ENCODE measurements around the gene MARCHF3. TPM values are rescaled to one million over a fixed set of nuclear protein-coding genes. Genes with fewer than 3 reads are reported as not detected.

Gene MARCHF3
- total RNA-seq, 1 donor from 2014 or later, result 35.7 TPM

GRCh38 chr5:126967808-126968466 is 62.4 kb downstream of the MARCHF3 start:
- Histone ChIP-seq H3K4me1 (peaks cover 56% of the 10 kb centered on the region), H3K27ac (replicated peaks) (no peak overlapping the region)
- intact Hi-C loops (cut with micrococcal nuclease), result no loop called here

GRCh38 chr5:126965487-126965886 is 64.9 kb downstream of the MARCHF3 start:
- Histone ChIP-seq H3K27me3 (ENCODE audit: low read depth) (no peaks in the 10 kb centered on the region), H3K36me3 (no peaks in the 10 kb centered on the region), H3K9me3 (replicated peaks) (no peaks in the 10 kb centered on the region), H3K4me1 (peaks cover 47% of the 10 kb centered on the region), H3K4me3 (no peak overlapping the region), H3K27ac (replicated peaks) (peak overlapping the region; percentile 50)
- no peak for TF ChIP-seq CTCF (IDR thresholded peaks at IDR 0.05; ENCODE audit: borderline replicate concordance)
- DNase-seq, result no peak
- intact Hi-C loops (cut with micrococcal nuclease), result no loop called here

More at GRCh38 chr5:126967808-126968466, 62.4 kb downstream of the MARCHF3 start:
- DNase-seq, result no peak
- Histone ChIP-seq H3K27me3 (ENCODE audit: low read depth) (no peaks in the 10 kb centered on the region), H3K36me3 (no peaks in the 10 kb centered on the region), H3K9me3 (replicated peaks) (no peaks in the 10 kb centered on the region), H3K4me3 (no peak overlapping the region)
- TF ChIP-seq CTCF (IDR thresholded peaks at IDR 0.05; ENCODE audit: borderline replicate concordance), result no peak

GRCh38 chr5:126965061-126965475 is 65.3 kb downstream of the MARCHF3 start:
- no peaks in the 10 kb centered on the region for H3K36me3 ChIP-seq
- H3K4me3 ChIP-seq, result no peak overlapping the region
- H3K4me1 ChIP-seq, result peaks cover 42% of the 10 kb centered on the region
- DNase-seq, result no peak
- peak overlapping the region; percentile 50 for H3K27ac ChIP-seq (replicated peaks)
- intact Hi-C loops (cut with micrococcal nuclease), result no loop called here
- no peaks in the 10 kb centered on the region for H3K9me3 ChIP-seq (replicated peaks)
- H3K27me3 ChIP-seq (ENCODE audit: low read depth), result no peaks in the 10 kb centered on the region
- no peak for TF ChIP-seq CTCF (IDR thresholded peaks at IDR 0.05; ENCODE audit: borderline replicate concordance)

GRCh38 chr5:126963822-126964375 is 66.5 kb downstream of the MARCHF3 start:
- H3K36me3 ChIP-seq, result no peaks in the 10 kb centered on the region
- no peak for DNase-seq
- H3K27me3 ChIP-seq (ENCODE audit: low read depth), result no peaks in the 10 kb centered on the region
- H3K4me3 ChIP-seq, result no peak overlapping the region
- peaks cover 36% of the 10 kb centered on the region for H3K4me1 ChIP-seq
- H3K9me3 ChIP-seq (replicated peaks), result no peaks in the 10 kb centered on the region
- no peak for TF ChIP-seq CTCF (IDR thresholded peaks at IDR 0.05; ENCODE audit: borderline replicate concordance)
- H3K27ac ChIP-seq (replicated peaks), result peak overlapping the region; percentile 54
- intact Hi-C loops (cut with micrococcal nuclease), result no loop called here

- no peak overlapping the region for H3K27ac ChIP-seq (replicated peaks)
- no peak overlapping the region for H3K4me3 ChIP-seq
- no peaks in the 10 kb centered on the region for H3K36me3 ChIP-seq
- H3K27me3 ChIP-seq (ENCODE audit: low read depth), result no peaks in the 10 kb centered on the region
- intact Hi-C loops (cut with micrococcal nuclease), result no loop called here
- H3K4me1 ChIP-seq, result peaks cover 36% of the 10 kb centered on the region
- no peak for TF ChIP-seq CTCF (IDR thresholded peaks at IDR 0.05; ENCODE audit: borderline replicate concordance)
- DNase-seq, result no peak
- no peaks in the 10 kb centered on the region for H3K9me3 ChIP-seq (replicated peaks)
Observed at GRCh38 chr5:126961702-126962101, 68.7 kb downstream of the MARCHF3 start.
